ENCODE results near the gene POLR1E. TPM values are rescaled to one million over a fixed set of nuclear protein-coding genes. Genes with fewer than 3 reads are reported as not detected.

The POLR1E gene
- total and polyA plus RNA-seq, 8 donors: 5.5 to 26.4 (median 18.6) TPM

DNA sequence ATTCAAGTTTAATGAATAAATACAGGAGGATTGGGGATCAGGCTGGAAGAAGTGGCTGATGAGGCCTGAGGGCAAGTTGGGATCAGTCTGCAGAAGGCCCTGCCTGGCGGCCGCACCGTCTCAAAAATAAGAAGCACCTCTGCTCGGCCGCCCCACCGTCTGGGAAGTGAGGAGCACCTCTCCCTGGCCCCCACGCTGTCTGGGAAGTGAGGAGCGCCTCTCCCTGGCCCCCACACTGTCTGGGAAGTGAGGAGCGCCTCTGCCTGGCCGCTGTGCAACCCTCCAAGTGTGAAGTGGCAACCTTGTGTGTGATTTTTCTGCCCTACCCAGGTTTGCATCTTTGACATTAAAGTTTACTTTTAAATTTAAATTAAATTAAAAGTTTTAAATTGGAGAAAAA is 35.4 kb downstream of the POLR1E start:
- Histone ChIP-seq H3K4me3 (no peak overlapping the region), H3K27ac (no peak overlapping the region), H3K4me1 (no peaks in the 10 kb centered on the region), H3K9me3 (no peaks in the 10 kb centered on the region), H3K36me3 (peaks cover 16 to 90% (median 75%) of the 10 kb centered on the region in 4 donors), H3K27me3 (no peaks in the 10 kb centered on the region)
- TF ChIP-seq EP300 (IDR thresholded peaks at IDR 0.05) (no peak), POLR2AphosphoS5 (IDR thresholded peaks at IDR 0.05) (no peak), POLR2A (IDR thresholded peaks at IDR 0.05) (no peak)
- TF ChIP-seq, protein P1, sequence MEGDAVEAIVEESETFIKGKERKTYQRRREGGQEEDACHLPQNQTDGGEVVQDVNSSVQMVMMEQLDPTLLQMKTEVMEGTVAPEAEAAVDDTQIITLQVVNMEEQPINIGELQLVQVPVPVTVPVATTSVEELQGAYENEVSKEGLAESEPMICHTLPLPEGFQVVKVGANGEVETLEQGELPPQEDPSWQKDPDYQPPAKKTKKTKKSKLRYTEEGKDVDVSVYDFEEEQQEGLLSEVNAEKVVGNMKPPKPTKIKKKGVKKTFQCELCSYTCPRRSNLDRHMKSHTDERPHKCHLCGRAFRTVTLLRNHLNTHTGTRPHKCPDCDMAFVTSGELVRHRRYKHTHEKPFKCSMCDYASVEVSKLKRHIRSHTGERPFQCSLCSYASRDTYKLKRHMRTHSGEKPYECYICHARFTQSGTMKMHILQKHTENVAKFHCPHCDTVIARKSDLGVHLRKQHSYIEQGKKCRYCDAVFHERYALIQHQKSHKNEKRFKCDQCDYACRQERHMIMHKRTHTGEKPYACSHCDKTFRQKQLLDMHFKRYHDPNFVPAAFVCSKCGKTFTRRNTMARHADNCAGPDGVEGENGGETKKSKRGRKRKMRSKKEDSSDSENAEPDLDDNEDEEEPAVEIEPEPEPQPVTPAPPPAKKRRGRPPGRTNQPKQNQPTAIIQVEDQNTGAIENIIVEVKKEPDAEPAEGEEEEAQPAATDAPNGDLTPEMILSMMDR (IDR thresholded peaks at IDR 0.05): no peak
- no peak for DNase-seq
- intact Hi-C loops (cut with DNase I; ENCODE audit: low total_unique reads): no loop called here
- 92 to 96% (median 94%) methylated on average over 10 of the region's 10 CpGs for WGBS, 5 donors

DNA sequence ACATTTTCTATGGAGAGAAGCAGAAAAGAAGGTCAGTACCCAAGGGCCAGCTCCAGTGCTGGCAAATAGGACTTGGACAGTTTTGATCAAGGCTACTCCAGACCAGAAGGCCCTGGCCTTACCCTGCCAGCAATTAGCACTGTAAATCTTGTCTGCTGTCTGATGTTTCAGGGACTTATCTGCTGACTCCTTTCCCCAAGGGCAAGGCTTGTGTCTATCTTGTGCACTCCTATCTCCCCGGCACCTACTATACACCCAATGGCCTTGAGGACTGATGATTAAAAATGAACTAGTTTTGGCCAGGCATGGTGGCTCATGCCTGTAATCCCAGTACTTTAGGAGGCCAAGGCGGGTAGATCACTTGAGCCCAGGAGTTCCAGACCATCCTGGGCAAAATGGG is 37.2 kb downstream of the POLR1E start:
- no peaks in the 10 kb centered on the region for H3K4me1 ChIP-seq
- no peaks in the 10 kb centered on the region for H3K9me3 ChIP-seq
- TF ChIP-seq EP300 (IDR thresholded peaks at IDR 0.05) (no peak), POLR2A (IDR thresholded peaks at IDR 0.05) (no peak), POLR2AphosphoS5 (IDR thresholded peaks at IDR 0.05) (no peak)
- TF ChIP-seq, protein P1 (IDR thresholded peaks at IDR 0.05): no peak
- DNase-seq: no peak
- peaks cover 16 to 96% (median 81%) of the 10 kb centered on the region in 4 donors for H3K36me3 ChIP-seq
- intact Hi-C loops (cut with DNase I; ENCODE audit: low total_unique reads): no loop called here
- H3K27ac ChIP-seq: no peak overlapping the region
- H3K4me3 ChIP-seq: no peak overlapping the region
- WGBS, 5 donors: 91 to 100% (median 99%) methylated on average over 2 of the region's 2 CpGs
- H3K27me3 ChIP-seq: no peaks in the 10 kb centered on the region

DNA sequence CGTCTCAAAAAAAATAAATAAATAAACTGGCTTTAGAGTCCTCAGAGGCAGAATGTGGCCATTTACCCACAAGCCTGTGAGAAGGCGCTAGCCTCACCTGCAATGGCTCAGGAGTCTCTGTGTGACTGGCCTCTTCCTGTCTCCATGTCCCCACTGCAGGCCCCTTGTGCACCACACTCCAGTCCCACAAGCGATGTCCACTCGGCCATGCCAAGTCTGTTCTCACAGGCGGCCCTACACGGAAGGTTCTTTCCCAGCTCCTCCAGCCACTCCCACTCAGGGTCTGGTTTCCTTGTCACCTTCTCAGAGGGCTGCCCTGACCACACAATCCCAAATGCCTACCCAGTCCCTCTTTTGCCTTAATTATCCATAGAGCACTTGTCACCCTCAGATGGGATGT is 38.2 kb downstream of the POLR1E start:
- Histone ChIP-seq H3K4me1 (no peaks in the 10 kb centered on the region), H3K9me3 (no peaks in the 10 kb centered on the region), H3K4me3 (no peak overlapping the region), H3K27me3 (no peaks in the 10 kb centered on the region), H3K36me3 (peaks cover 16 to 98% (median 82%) of the 10 kb centered on the region in 4 donors), H3K27ac (no peak overlapping the region)
- no peak for DNase-seq
- TF ChIP-seq, protein P1 (IDR thresholded peaks at IDR 0.05): no peak
- TF ChIP-seq POLR2AphosphoS5 (IDR thresholded peaks at IDR 0.05) (no peak), POLR2A (IDR thresholded peaks at IDR 0.05) (no peak), EP300 (IDR thresholded peaks at IDR 0.05) (no peak)
- WGBS, 5 donors: 89 to 95% (median 94%) methylated on average over 6 of the region's 6 CpGs
- intact Hi-C loops (cut with DNase I; ENCODE audit: low total_unique reads): no loop called here

DNA sequence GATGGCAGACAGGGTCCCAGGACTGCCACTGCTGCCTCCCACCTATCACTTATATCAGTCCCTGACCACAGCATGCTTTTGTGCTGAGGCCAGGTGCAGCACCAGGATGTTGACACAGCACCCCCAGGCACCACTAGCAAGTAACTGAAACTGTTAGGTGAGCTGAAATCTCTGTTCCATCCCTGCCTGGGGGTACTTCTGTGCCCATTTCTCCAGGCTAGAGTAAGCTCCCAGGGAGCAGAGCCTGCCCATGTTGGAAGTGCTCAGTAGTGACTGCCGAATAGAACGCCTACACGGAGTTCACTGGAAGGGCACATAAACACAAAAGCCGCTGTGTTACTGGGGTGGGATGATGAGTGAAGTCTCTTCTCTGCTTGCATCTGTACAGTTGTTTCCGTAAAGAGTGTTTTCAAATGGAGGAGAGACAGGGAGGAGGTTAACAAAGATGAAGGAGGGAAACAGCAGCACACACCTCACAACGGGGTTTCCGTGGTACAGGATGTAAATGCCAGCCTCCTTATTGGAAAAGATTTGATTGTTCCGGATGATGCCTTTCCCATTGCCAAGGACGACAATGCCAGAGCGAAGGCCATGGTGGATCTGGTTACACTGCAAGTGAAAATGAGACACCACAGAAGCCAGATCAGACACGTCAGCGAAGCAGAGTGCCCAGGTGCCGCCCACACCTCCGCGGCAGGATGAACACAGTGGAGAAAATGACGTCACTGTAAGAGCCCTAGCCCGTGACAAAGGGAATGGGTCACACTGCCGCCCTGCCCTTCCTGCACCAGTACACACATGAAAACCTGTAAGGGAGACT is 43.1 kb downstream of the POLR1E start:
- Histone ChIP-seq H3K36me3 (peaks cover 10 to 80% (median 65%) of the 10 kb centered on the region in 4 donors), H3K9me3 (no peaks in the 10 kb centered on the region), H3K4me3 (no peak overlapping the region), H3K27me3 (no peaks in the 10 kb centered on the region), H3K27ac (peak overlapping the region in 3 of 5 donors; percentile 6 to 37 (median 32)), H3K4me1 (no peaks in the 10 kb centered on the region)
- intact Hi-C loops (cut with DNase I; ENCODE audit: low total_unique reads): no loop called here
- 85 to 90% (median 87%) methylated on average over 18 of the region's 18 CpGs for WGBS, 5 donors
- TF ChIP-seq, protein P1 (IDR thresholded peaks at IDR 0.05): no peak
- no peak for TF ChIP-seq EP300 (IDR thresholded peaks at IDR 0.05)
- peak in 1 of 4 donors; percentile 14 for TF ChIP-seq POLR2A (IDR thresholded peaks at IDR 0.05)
- TF ChIP-seq POLR2AphosphoS5 (IDR thresholded peaks at IDR 0.05): peak in 1 of 3 donors; percentile 60
- DNase-seq: peak; percentile 23 to 45

Data from stomach (tissue), 9 donors.